ENCODE data around the gene DCAF6.

DNA sequence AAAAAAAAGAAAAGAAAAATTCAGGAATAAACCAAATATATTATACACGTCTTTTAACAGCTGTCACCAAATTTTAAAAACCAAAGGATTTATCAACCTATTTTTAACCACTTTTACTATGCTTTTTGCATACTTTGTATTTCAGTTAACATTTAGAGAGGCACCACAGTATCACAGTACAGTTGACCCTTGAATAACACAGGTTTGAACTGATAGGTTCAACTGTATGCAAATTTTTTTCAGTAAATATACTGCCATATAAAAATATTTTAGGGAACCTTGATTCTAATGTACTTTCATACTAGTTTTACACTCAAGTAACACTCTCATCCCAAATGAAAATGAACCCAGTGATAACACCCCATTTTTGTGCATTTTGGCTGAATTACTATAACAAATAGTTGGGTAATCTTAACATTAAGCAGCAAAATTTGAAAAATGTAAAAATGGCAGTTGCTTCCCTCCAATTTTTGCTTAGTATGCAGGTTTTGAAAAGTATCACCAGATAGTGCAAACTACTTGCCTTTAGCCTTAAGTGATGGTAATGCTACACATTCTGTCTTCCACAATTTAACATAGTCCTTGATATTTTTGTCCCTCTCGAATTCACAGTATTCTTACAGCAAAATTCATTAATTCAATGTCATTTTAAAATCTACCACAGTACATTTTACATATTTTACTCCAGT, 11.8 kb upstream of the DCAF6 start:
- TF ChIP-seq CTCF (IDR thresholded peaks at IDR 0.05) (no peak), POLR2AphosphoS5 (IDR thresholded peaks at IDR 0.05; ENCODE audit: insufficient read depth in 1 of 2, low read depth in 1 of 2) (no peak), POLR2A (IDR thresholded peaks at IDR 0.05) (no peak)

Measured in vagina (tissue), 2 donors.